ENCODE results near the gene ENTR1.

GRCh38 chr9:136362450-136362784 is 48.0 kb downstream of the ENTR1 start:
- TF ChIP-seq CTCF (IDR thresholded peaks at IDR 0.05; ENCODE audit: poor library complexity, severe bottlenecking): no peak
- TF ChIP-seq POLR2AphosphoS5 (IDR thresholded peaks at IDR 0.05): no peak

All from neural cell (in vitro differentiated cells).